Sigmoid colon (tissue), 7 donors: ENCODE results near the gene RNU7-1. TPM values are rescaled to one million over a fixed set of nuclear protein-coding genes. Genes with fewer than 3 reads are reported as not detected.

Source experiments
- DNase-seq: peaks from one replicate; pipeline ENCODE4 v3.0.0-alpha.2; 2019
- H3K27ac ChIP-seq, 4 donors: fragments of 200-600 bp; sonication (generic); one replicate each; pipeline ENCODE4 v1.5.1; 2016 to 2019; ENCODE audit warnings: mild to moderate bottlenecking in 1 of 4
- H3K27me3 ChIP-seq, 3 donors: fragments of 200-600 bp; sonication (generic); one replicate each; pipeline ENCODE4 v1.5.1; 2019; ENCODE audit warnings: mild to moderate bottlenecking in 1 of 3
- H3K36me3 ChIP-seq, 4 donors: fragments of 200-600 bp; sonication (generic); one replicate each; pipeline ENCODE4 v1.5.1; 2016 to 2019
- H3K4me1 ChIP-seq, 4 donors: fragments of 200-600 bp; sonication (generic); one replicate each; pipeline ENCODE4 v1.5.1; 2017 to 2019
- H3K4me3 ChIP-seq, 4 donors: fragments of 200-600 bp; sonication (generic); one replicate each; pipeline ENCODE4 v1.5.1; 2017 to 2019; ENCODE audit warnings: mild to moderate bottlenecking in 2 of 4, moderate library complexity in 1 of 4
- H3K9me3 ChIP-seq, 4 donors: fragments of 200-600 bp in 3 of 4; sonication (generic) in 3 of 4; one replicate each; pipeline versions ENCODE4 v1.5.1 to v1.6.1; 2013 to 2019
- EP300 ChIP-seq, 4 donors: sonication (generic); formaldehyde crosslinking; IDR thresholded peaks; one replicate each; pipeline ENCODE4 v1.6.1; 2017; ENCODE audit warnings: antibody characterized with exemption in 4 of 4
- POLR2A ChIP-seq, 2 donors: fragments of 450-650 bp; IDR thresholded peaks; one replicate each; pipeline ENCODE4 v1.6.1; 2016; ENCODE audit warnings: antibody characterized with exemption in 2 of 2, mild to moderate bottlenecking in 2 of 2, moderate library complexity in 2 of 2
- POLR2AphosphoS5 ChIP-seq, 4 donors: sonication (generic); formaldehyde crosslinking; IDR thresholded peaks; one replicate each; pipeline ENCODE4 v1.6.1; 2017; ENCODE audit warnings: antibody characterized with exemption in 4 of 4
- WGBS, 2 donors: extraction: QIAGEN DNeasy Blood & Tissue Kit; methylation state at CpG; one replicate each; pipeline ENCODE4 v1.1.7; 2013; 5-methylcytosine and 5-hydroxymethylcytosine counted together
- intact Hi-C: fragments of 100-400 bp; cut with DNase I; formaldehyde crosslinking; loops from one replicate; pipeline ENCODE4 v1.15.1; 2023
- polyA plus RNA-seq, 3 donors: library from polyadenylated mRNA; stranded (reverse); fragments of 200-250 nt; gene quantifications; one replicate each; pipeline ENCODE4 v1.2.3, GENCODE V29; 2013
- total RNA-seq, 4 donors: library from RNA; depleted of rRNA; stranded (reverse); fragments of >200 nt; gene quantifications; one replicate each; pipeline ENCODE4 v1.1.0, GENCODE V29; 2016
- TF ChIP-seq, protein P1 (sequence below), 4 experiments: fragments of 450-650 bp in 3 of 4; fragments of 200-600 bp in 1 of 4; IDR thresholded peaks; one replicate each; pipeline ENCODE4 v1.5.1; 2016 to 2019; ENCODE audit warnings: antibody characterized with exemption in 4 of 4, mild to moderate bottlenecking in 3 of 4, moderate library complexity in 2 of 4
- donor health status: healthy with polysubstance abuse.
- donor health status: Bipolar disorder and iron deficiency.
- donor health status: healthy.

Gene RNU7-1
- total and polyA plus RNA-seq, 7 donors = not detected

GRCh38 chr12:6966351-6966750, 22.7 kb downstream of the RNU7-1 start:
- DNase-seq = no peak
- 46 to 73% methylated on average over 7 of the region's 7 CpGs for WGBS, 2 donors
- Histone ChIP-seq H3K4me1 (peaks cover 0 to 49% (median 40%) of the 10 kb centered on the region in 4 donors), H3K27ac (no peak overlapping the region), H3K36me3 (peaks cover 32 to 40% (median 35%) of the 10 kb centered on the region in 4 donors), H3K4me3 (no peak overlapping the region), H3K27me3 (no peaks in the 10 kb centered on the region), H3K9me3 (no peaks in the 10 kb centered on the region)
- intact Hi-C loops = no loop called here
- TF ChIP-seq EP300 (IDR thresholded peaks at IDR 0.05) = no peak
- TF ChIP-seq, protein P1, sequence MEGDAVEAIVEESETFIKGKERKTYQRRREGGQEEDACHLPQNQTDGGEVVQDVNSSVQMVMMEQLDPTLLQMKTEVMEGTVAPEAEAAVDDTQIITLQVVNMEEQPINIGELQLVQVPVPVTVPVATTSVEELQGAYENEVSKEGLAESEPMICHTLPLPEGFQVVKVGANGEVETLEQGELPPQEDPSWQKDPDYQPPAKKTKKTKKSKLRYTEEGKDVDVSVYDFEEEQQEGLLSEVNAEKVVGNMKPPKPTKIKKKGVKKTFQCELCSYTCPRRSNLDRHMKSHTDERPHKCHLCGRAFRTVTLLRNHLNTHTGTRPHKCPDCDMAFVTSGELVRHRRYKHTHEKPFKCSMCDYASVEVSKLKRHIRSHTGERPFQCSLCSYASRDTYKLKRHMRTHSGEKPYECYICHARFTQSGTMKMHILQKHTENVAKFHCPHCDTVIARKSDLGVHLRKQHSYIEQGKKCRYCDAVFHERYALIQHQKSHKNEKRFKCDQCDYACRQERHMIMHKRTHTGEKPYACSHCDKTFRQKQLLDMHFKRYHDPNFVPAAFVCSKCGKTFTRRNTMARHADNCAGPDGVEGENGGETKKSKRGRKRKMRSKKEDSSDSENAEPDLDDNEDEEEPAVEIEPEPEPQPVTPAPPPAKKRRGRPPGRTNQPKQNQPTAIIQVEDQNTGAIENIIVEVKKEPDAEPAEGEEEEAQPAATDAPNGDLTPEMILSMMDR (IDR thresholded peaks at IDR 0.05) = no peak
- TF ChIP-seq POLR2AphosphoS5 (IDR thresholded peaks at IDR 0.05) = no peak
- TF ChIP-seq POLR2A (IDR thresholded peaks at IDR 0.05) = no peak

DNA sequence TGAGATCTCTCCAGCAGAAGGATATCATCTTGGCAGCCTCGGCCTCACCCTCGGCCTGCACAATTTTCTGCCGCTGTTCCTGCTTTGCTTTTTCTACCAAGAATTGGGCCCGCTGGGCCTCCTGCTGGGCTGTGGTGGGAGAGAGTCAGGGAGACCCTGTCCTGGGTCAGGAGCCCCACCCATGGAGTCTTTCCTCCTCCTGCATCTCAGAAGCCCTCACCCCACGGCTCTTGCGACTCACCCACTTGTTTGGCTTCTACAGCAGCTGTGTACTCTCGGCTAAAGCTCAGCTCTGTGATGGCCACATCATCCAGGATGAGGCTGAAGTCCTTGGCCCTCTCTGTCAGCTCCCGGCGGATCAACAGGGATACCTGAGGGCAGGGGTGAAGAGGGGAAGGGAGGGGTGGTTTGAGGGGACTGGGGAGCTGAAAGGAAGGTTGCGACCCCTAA, 24.1 kb downstream of the RNU7-1 start:
- Histone ChIP-seq H3K4me1 (peaks cover 0 to 42% (median 34%) of the 10 kb centered on the region in 4 donors), H3K36me3 (peaks cover 32 to 40% (median 35%) of the 10 kb centered on the region in 4 donors), H3K9me3 (no peaks in the 10 kb centered on the region), H3K27me3 (no peaks in the 10 kb centered on the region), H3K27ac (no peak overlapping the region), H3K4me3 (no peak overlapping the region)
- DNase-seq = no peak
- 54 to 82% methylated on average over 10 of the region's 10 CpGs for WGBS, 2 donors
- intact Hi-C loops = no loop called here
- TF ChIP-seq EP300 (IDR thresholded peaks at IDR 0.05) (no peak), POLR2AphosphoS5 (IDR thresholded peaks at IDR 0.05) (no peak), POLR2A (IDR thresholded peaks at IDR 0.05) (no peak)
- TF ChIP-seq, protein P1 (IDR thresholded peaks at IDR 0.05) = no peak

DNA sequence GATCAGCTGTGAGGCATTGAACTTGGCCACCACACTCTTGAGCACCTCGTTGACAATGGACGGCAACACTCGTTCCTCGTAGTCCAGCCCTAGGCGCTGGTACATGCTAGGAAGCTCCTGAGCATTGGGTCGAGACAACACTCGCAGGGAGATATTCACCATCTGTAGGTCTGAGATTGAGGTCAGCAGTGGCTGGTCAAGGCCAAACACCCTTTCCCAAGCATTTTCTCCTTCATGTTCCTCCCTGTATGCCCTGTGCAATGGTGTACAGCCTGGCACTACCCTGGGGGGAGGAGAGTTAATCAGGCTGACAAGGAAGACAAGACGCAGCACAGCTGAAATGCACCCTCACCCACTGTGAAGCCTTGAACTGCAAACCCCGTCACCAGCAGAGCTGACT, 24.8 kb downstream of the RNU7-1 start:
- H3K27me3 ChIP-seq = no peaks in the 10 kb centered on the region
- 62 to 89% methylated on average over 9 of the region's 9 CpGs for WGBS, 2 donors
- H3K4me3 ChIP-seq = no peak overlapping the region
- TF ChIP-seq POLR2A (IDR thresholded peaks at IDR 0.05) = no peak
- no peak for TF ChIP-seq EP300 (IDR thresholded peaks at IDR 0.05)
- no peak for TF ChIP-seq POLR2AphosphoS5 (IDR thresholded peaks at IDR 0.05)
- TF ChIP-seq, protein P1 (IDR thresholded peaks at IDR 0.05) = no peak
- intact Hi-C loops = no loop called here
- peaks cover 0 to 40% (median 33%) of the 10 kb centered on the region in 4 donors for H3K4me1 ChIP-seq
- no peak for DNase-seq
- peaks cover 32 to 40% (median 35%) of the 10 kb centered on the region in 4 donors for H3K36me3 ChIP-seq
- no peaks in the 10 kb centered on the region for H3K9me3 ChIP-seq
- H3K27ac ChIP-seq = peak overlapping the region in 1 of 4 donors; percentile 7

- DNase-seq = no peak
- Histone ChIP-seq H3K9me3 (no peaks in the 10 kb centered on the region), H3K27me3 (no peaks in the 10 kb centered on the region), H3K4me3 (peak overlapping the region; percentile 63 to 94 (median 82)), H3K27ac (peak overlapping the region; percentile 84 to 93 (median 91)), H3K4me1 (peaks cover 0 to 35% (median 28%) of the 10 kb centered on the region in 4 donors), H3K36me3 (peaks cover 40 to 54% (median 48%) of the 10 kb centered on the region in 4 donors)
- intact Hi-C loops = loop anchor here (2.0 kb wide), 2 partner anchors 49 to 139 kb away; partner anchors contain the start of genes C1RL and LPCAT3
- 0 to 1% methylated on average over 31 of the region's 31 CpGs for WGBS, 2 donors
- TF ChIP-seq EP300 (IDR thresholded peaks at IDR 0.05) (no peak), POLR2A (IDR thresholded peaks at IDR 0.05) (no peak), POLR2AphosphoS5 (IDR thresholded peaks at IDR 0.05) (no peak)
- TF ChIP-seq, protein P1 (IDR thresholded peaks at IDR 0.05) = no peak
Observed at GRCh38 chr12:6970096-6970527, 26.5 kb downstream of the RNU7-1 start.

DNA sequence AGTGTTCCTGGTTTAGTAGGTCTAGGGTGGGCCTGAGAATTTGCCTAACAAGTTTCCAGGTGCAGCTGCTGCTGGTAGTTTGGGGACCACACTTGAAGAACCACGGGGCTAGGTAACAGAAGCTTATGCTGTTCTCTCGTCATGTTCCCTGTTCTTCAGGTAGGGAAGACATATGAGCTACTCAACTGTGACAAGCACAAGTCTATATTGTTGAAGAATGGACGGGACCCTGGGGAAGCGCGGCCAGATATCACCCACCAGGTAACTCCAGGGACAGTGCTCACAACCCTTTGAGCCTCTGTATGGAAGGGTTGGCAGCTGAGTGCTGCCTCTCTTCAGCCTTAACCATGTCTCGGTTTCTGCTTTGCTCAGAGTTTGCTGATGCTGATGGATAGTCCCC, 30.6 kb downstream of the RNU7-1 start:
- intact Hi-C loops = no loop called here
- Histone ChIP-seq H3K36me3 (peaks cover 20 to 53% (median 45%) of the 10 kb centered on the region in 4 donors), H3K4me1 (peaks cover 0 to 19% (median 17%) of the 10 kb centered on the region in 4 donors), H3K4me3 (no peak overlapping the region), H3K9me3 (no peaks in the 10 kb centered on the region), H3K27ac (no peak overlapping the region), H3K27me3 (no peaks in the 10 kb centered on the region)
- TF ChIP-seq, protein P1 (IDR thresholded peaks at IDR 0.05) = no peak
- 91 to 94% methylated on average over 6 of the region's 6 CpGs for WGBS, 2 donors
- no peak for DNase-seq
